CD4-positive, alpha-beta T cell (primary cell): ENCODE data around the gene PDPK1. TPM values are rescaled to one million over a fixed set of nuclear protein-coding genes. Genes with fewer than 3 reads are reported as not detected.

ENCODE experiments used
- ATAC-seq: fragments of 200-7000 bp; cut with Tn5 transposase; one replicate; pipeline ENCODE4 v1.10.0; 2022; ENCODE audit warnings: mild to moderate bottlenecking; ENCODE audit not compliant: poor library complexity
- CTCF ChIA-PET: fragments of 350-600 bp; sonication (Branson Sonifier 250); formaldehyde crosslinking; loops from one replicate; lab custom pipeline; 2021; ENCODE audit warnings: antibody characterized with exemption, inconsistent platforms; lab: Charles Lee
- POLR2A ChIA-PET: fragments of 350-600 bp; sonication (Branson Sonifier 250); formaldehyde crosslinking; loops from one replicate; lab custom pipeline; 2021; ENCODE audit warnings: antibody characterized with exemption, inconsistent platforms; lab: Charles Lee
- DNase-seq, 14 experiments: peaks; one replicate each; pipeline ENCODE4 v3.0.0-alpha.2; 2013 to 2020; ENCODE audit warnings: mixed read lengths in 2 of 14
- H3K27ac ChIP-seq, 2 donors: one replicate each; pipeline versions ENCODE4 v1.5.1 to v1.7.0; 2013; ENCODE audit warnings: low read length in 2 of 2, low read depth in 1 of 2, mild to moderate bottlenecking in 1 of 2
- H3K27me3 ChIP-seq, 2 experiments: 1 replicate in 1 of 2; 2 replicates in 1 of 2; pipeline versions ENCODE4 v1.6.1 to v1.7.0; 2013; ENCODE audit warnings: low read length in 2 of 2, control low read depth in 1 of 2, mild to moderate bottlenecking in 1 of 2, moderate library complexity in 1 of 2; ENCODE audit not compliant: insufficient read depth in 2 of 2, control insufficient read depth in 1 of 2
- H3K36me3 ChIP-seq: one replicate; pipeline ENCODE4 v1.6.1; 2013; ENCODE audit warnings: low read length, control low read depth; ENCODE audit not compliant: insufficient read depth
- H3K4me1 ChIP-seq: one replicate; pipeline ENCODE4 v1.6.1; 2013; ENCODE audit warnings: low read length, control low read depth; ENCODE audit not compliant: insufficient read depth
- H3K4me3 ChIP-seq: one replicate; pipeline ENCODE4 v1.5.1; 2013; ENCODE audit warnings: mild to moderate bottlenecking, low read length, moderate library complexity
- H3K9me3 ChIP-seq, 2 experiments: 1 replicate in 1 of 2; 2 replicates in 1 of 2; pipeline versions ENCODE4 v1.6.1 to v1.7.0; 2013; ENCODE audit warnings: low read length in 2 of 2, mild to moderate bottlenecking in 2 of 2, control low read depth in 1 of 2, moderate library complexity in 1 of 2; ENCODE audit not compliant: control insufficient read depth in 1 of 2, insufficient read depth in 1 of 2
- H3K27ac Mint-ChIP-seq: one replicate; pipeline ENCODE4 v1.8.0; 2020; ENCODE audit warnings: mixed read lengths
- H3K27me3 Mint-ChIP-seq: one replicate; pipeline ENCODE4 v1.8.0; 2021; ENCODE audit warnings: mixed read lengths
- H3K36me3 Mint-ChIP-seq: one replicate; pipeline ENCODE4 v1.8.0; 2021; ENCODE audit warnings: low read depth, mixed read lengths
- H3K4me1 Mint-ChIP-seq: one replicate; pipeline ENCODE4 v1.8.0; 2021; ENCODE audit warnings: low read depth, mixed read lengths
- H3K4me3 Mint-ChIP-seq: one replicate; pipeline ENCODE4 v1.8.0; 2020; ENCODE audit warnings: mild to moderate bottlenecking, mixed read lengths
- H3K9me3 Mint-ChIP-seq: one replicate; pipeline ENCODE4 v1.8.0; 2020; ENCODE audit warnings: mixed read lengths
- intact Hi-C, 2 experiments: fragments of 100-400 bp; cut with DNase I in 1 of 2; cut with micrococcal nuclease in 1 of 2; formaldehyde crosslinking; loops; one replicate each; pipeline versions ENCODE4 v1.15.1 to v1.9.0; 2023 to 2025; cut with DNase I, micrococcal nuclease
- total RNA-seq, 174 experiments: library from RNA in 2 of 174; stranded (reverse) in 2 of 174; gene quantifications; one replicate each; pipeline ENCODE4 v1.2.3 and lab custom pipeline; 2021 to 2026
- TF ChIP-seq, protein P1 (sequence below): fragments of 200-600 bp; IDR thresholded peaks from one replicate; pipeline ENCODE4 v1.8.0; 2022; ENCODE audit warnings: antibody characterized with exemption, mild to moderate bottlenecking

PDPK1 gene
- total RNA-seq, 2 experiments from 2014 or later, result 46.1 to 51.1 TPM

DNA sequence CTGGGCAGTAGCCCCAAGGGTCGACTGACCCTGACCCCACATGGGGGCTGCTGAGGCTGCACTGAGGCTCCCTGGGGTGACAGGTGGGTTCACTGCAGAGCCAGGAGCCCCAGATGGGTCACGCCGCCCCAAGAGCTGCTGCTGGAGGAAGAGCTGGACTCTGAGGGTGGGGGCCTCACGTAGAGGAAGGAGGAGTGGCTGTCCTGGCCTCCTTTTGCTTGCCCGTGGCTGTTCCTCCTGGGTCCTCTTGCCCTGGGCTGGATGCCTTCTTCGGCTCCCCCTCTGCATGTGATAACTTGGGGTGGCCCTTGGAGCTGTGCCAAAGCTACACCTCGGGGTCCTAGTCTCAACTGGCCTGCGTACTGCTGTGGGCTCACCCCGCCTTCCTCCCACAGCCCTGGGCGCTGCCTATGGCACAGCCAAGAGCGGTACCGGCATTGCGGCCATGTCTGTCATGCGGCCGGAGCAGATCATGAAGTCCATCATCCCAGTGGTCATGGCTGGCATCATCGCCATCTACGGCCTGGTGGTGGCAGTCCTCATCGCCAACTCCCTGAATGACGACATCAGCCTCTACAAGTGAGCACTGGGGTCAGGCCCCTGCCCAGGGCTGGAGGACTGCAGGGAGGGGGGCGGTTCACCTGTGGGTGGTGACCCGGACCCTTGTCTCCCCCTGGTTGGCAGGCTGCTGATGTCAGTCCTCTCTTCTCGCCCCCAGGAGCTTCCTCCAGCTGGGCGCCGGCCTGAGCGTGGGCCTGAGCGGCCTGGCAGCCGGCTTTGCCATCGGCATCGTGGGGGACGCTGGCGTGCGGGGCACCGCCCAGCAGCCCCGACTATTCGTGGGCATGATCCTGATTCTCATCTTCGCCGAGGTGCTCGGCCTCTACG is 18.8 kb upstream of the PDPK1 start:
- POLR2A ChIA-PET, result interaction anchor here (1.1 to 4.0 kb wide), 6 partner anchors 13 to 692 kb away, joined by 3 to 135 read pairs (median 8); partner anchors contain the start of genes CEMP1, KCTD5 and PDPK1
- ATAC-seq (no peak), DNase-seq (peak in 1 of 14 experiments; percentile 57)
- CTCF ChIA-PET, result no interaction called here
- no peaks in the 10 kb centered on the region for H3K27me3 ChIP-seq
- intact Hi-C loops, result no loop called here
- H3K36me3 Mint-ChIP-seq, result peaks cover 78% of the 10 kb centered on the region
- H3K36me3 ChIP-seq, result peaks cover 29% of the 10 kb centered on the region
- peaks cover 71% of the 10 kb centered on the region for H3K4me1 ChIP-seq
- peaks cover 6% of the 10 kb centered on the region for H3K27me3 Mint-ChIP-seq
- no peak overlapping the region for H3K4me3 ChIP-seq
- H3K4me1 Mint-ChIP-seq, result peaks cover 73% of the 10 kb centered on the region
- H3K9me3 ChIP-seq, result no peaks in the 10 kb centered on the region
- peak overlapping the region; percentile 90 for H3K4me3 Mint-ChIP-seq
- TF ChIP-seq, protein P1, sequence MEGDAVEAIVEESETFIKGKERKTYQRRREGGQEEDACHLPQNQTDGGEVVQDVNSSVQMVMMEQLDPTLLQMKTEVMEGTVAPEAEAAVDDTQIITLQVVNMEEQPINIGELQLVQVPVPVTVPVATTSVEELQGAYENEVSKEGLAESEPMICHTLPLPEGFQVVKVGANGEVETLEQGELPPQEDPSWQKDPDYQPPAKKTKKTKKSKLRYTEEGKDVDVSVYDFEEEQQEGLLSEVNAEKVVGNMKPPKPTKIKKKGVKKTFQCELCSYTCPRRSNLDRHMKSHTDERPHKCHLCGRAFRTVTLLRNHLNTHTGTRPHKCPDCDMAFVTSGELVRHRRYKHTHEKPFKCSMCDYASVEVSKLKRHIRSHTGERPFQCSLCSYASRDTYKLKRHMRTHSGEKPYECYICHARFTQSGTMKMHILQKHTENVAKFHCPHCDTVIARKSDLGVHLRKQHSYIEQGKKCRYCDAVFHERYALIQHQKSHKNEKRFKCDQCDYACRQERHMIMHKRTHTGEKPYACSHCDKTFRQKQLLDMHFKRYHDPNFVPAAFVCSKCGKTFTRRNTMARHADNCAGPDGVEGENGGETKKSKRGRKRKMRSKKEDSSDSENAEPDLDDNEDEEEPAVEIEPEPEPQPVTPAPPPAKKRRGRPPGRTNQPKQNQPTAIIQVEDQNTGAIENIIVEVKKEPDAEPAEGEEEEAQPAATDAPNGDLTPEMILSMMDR, result no peak
- no peaks in the 10 kb centered on the region for H3K9me3 Mint-ChIP-seq
- H3K27ac Mint-ChIP-seq, result peak overlapping the region; percentile 100
- H3K27ac ChIP-seq, result peak overlapping the region; percentile 44 to 59

DNA sequence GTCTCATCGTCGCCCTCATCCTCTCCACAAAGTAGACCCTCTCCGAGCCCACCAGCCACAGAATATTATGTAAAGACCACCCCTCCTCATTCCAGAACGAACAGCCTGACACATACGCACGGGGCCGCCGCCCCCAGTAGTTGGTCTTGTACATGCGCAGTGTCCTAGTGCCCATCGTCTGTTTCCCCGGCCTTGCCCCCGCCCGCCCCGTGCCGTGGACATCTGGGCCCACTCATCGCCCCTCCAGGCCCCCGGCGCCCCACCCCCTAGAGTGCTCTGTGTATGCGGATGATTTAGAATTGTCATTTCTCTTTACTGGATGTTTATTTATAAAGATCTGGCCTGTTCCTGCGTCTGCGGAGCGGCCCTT is 18.1 kb upstream of the PDPK1 start:
- Histone ChIP-seq H3K9me3 (no peaks in the 10 kb centered on the region), H3K4me1 (peaks cover 69% of the 10 kb centered on the region), H3K4me3 (peak overlapping the region; percentile 22), H3K36me3 (peaks cover 35% of the 10 kb centered on the region), H3K27me3 (no peaks in the 10 kb centered on the region), H3K27ac (peak overlapping the region; percentile 44 to 59)
- ChIA-PET CTCF (interaction anchor here (0.6 to 1.6 kb wide), 3 partner anchors 11 to 179 kb away, joined by 3 to 5 read pairs (median 4); partner anchors contain the start of genes ABCA3, CEMP1 and PDPK1), POLR2A (interaction anchor here (0.5 to 4.0 kb wide), 13 partner anchors 12 to 692 kb away, joined by 3 to 135 read pairs (median 4); partner anchors contain the start of genes CCNF, CEMP1, ECI1 and KCTD5)
- intact Hi-C loops, result loop anchor here (1.0 to 2.0 kb wide), 2 partner anchors 13 to 17 kb away; no protein-coding TSS in a partner anchor
- peaks cover 6% of the 10 kb centered on the region for H3K27me3 Mint-ChIP-seq
- ATAC-seq, result no peak
- H3K36me3 Mint-ChIP-seq, result peaks cover 81% of the 10 kb centered on the region
- peaks cover 76% of the 10 kb centered on the region for H3K4me1 Mint-ChIP-seq
- peak in 1 of 14 experiments; percentile 56 for DNase-seq
- TF ChIP-seq, protein P1, result no peak
- peak overlapping the region; percentile 90 for H3K4me3 Mint-ChIP-seq
- H3K9me3 Mint-ChIP-seq, result no peaks in the 10 kb centered on the region
- peak overlapping the region; percentile 100 for H3K27ac Mint-ChIP-seq

DNA sequence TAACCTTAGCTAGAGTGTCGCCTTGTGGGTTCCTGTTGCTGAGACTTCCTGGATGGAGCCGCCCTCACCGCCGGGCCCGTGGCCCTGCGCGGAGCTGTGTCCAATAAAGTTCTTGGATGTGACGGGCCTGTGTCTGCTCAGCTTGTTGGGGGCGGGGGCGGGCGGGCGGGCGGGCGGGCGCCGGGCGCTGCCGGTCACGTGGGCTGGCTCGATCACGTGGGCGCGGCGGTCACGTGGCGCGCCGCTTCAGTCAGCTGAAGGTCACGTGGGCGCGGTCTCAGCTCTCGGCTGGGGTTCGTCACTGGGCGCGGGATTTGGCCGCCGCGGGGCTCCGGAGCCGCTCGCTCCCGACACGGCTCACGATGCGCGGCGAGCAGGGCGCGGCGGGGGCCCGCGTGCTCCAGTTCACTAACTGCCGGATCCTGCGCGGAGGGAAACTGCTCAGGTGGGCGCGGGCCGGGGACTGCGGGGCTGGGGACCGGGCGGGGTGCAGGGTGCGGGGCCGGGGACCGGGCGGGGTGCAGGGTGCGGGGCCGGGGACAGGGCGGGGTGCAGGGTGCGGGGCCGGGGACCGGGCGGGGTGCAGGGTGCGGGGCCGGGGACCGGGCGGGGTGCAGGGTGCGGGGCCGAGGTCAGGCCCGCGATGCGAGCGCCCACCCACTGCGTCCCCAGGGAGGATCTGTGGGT is 17.6 kb upstream of the PDPK1 start, which contains the start of gene AMDHD2:
Gene AMDHD2 (plus strand): TSS at position 275 of the 687 bp plus-strand sequence. CDS start 88 bp downstream, at position 363.
- H3K36me3 ChIP-seq, result peaks cover 40% of the 10 kb centered on the region
- H3K9me3 Mint-ChIP-seq, result no peaks in the 10 kb centered on the region
- ATAC-seq, result peak; percentile 69
- no peaks in the 10 kb centered on the region for H3K9me3 ChIP-seq
- peak; percentile 80 to 97 (median 88) for DNase-seq
- no peaks in the 10 kb centered on the region for H3K27me3 ChIP-seq
- peak within 1 kb of the TSS; percentile 68 to 79 for H3K27ac ChIP-seq
- peaks cover 71% of the 10 kb centered on the region for H3K4me1 Mint-ChIP-seq
- peak within 1 kb of the TSS; percentile 100 for H3K27ac Mint-ChIP-seq
- H3K4me3 Mint-ChIP-seq, result peak within 1 kb of the TSS; percentile 98
- intact Hi-C loops, result loop anchor here (1.0 to 2.0 kb wide), 2 partner anchors 12 to 17 kb away; no protein-coding TSS in a partner anchor
- H3K4me3 ChIP-seq, result peak within 1 kb of the TSS; percentile 67
- ChIA-PET POLR2A (interaction anchor here (0.5 to 4.0 kb wide), 16 partner anchors 12 to 693 kb away, joined by 3 to 135 read pairs (median 4); partner anchors contain the start of genes CCNF, CEMP1, ECI1 and KCTD5), CTCF (interaction anchor here (0.6 to 1.6 kb wide), 3 partner anchors 11 to 180 kb away, joined by 3 to 5 read pairs (median 4); partner anchors contain the start of genes ABCA3, CEMP1 and PDPK1)
- TF ChIP-seq, protein P1, result no peak
- H3K4me1 ChIP-seq, result peaks cover 63% of the 10 kb centered on the region
- H3K27me3 Mint-ChIP-seq, result peaks cover 6% of the 10 kb centered on the region
- H3K36me3 Mint-ChIP-seq, result peaks cover 80% of the 10 kb centered on the region
